HG03432 (cell line): Measurements from ENCODE around the gene KLHL21.
A peak's percentile ranks its signal among the peaks of the same experiment; 100 is the strongest.
"Not testable (repeated sequence)": the region's sequence is repeated elsewhere in the genome, so short reads cannot be mapped to it uniquely, and the experiment has no call there.

Source experiments
- ATAC-seq: cut with Tn5 transposase; IDR thresholded peaks from one replicate; pipeline ENCODE4 v1.9.1; 2021; ENCODE audit warnings: mild to moderate bottlenecking, moderate library complexity; ENCODE audit not compliant: unreplicated experiment

KLHL21 gene, protein sequence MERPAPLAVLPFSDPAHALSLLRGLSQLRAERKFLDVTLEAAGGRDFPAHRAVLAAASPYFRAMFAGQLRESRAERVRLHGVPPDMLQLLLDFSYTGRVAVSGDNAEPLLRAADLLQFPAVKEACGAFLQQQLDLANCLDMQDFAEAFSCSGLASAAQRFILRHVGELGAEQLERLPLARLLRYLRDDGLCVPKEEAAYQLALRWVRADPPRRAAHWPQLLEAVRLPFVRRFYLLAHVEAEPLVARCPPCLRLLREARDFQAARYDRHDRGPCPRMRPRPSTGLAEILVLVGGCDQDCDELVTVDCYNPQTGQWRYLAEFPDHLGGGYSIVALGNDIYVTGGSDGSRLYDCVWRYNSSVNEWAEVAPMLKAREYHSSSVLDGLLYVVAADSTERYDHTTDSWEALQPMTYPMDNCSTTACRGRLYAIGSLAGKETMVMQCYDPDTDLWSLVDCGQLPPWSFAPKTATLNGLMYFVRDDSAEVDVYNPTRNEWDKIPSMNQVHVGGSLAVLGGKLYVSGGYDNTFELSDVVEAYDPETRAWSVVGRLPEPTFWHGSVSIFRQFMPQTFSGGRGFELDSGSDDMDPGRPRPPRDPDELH

DNA sequence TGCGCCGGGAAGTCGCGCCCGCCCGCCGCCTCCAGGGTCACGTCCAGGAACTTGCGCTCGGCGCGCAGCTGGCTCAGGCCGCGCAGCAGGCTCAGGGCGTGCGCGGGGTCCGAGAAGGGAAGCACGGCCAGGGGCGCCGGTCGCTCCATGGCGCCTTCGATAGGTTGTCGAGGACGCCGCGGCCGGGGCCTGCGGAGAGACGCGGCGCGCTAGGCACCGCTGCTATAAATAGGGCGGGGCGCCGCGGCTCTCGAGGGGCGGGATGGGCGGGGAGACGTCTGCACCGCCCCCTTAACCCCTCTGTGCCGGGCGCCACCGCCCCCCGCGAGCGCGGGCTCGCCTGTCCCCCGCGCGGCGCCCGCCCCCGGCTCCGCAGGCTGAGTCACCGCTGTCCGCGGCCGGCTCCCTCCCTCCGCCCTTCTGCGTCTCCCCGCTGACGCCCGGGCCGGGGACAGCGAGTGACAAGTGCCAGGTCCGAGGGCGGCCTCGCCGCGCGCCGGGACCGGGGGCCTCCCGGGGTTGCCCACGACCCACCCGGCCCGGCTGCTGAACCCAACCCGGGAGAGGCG is at the start of gene KLHL21:
Gene KLHL21, minus strand, starts transcription at position 201 of the 569 bp plus-strand sequence. Its CDS starts 52 bp downstream, at position 149.
- ATAC-seq, result peak; percentile 58

DNA sequence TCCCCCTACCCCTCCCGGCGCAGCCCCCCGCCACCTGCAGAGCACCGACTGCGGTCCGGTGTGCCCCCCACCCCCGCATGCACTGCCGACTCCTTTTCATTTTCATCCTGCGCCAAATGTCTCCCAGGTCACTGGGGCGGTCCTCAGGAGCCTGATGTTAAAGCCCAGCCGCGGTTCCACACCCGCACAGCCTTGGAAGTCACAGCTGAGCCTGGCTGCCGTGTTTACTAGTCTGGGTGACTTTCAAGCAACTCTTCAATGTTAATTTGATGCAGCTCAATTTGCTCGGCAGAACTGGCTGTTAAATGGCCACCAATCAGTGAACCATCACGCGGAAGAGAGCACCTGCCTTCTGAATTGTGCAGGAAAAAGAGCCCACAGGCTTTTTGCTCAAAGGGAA is 49.2 kb upstream of the KLHL21 start:
- no peak for ATAC-seq

DNA sequence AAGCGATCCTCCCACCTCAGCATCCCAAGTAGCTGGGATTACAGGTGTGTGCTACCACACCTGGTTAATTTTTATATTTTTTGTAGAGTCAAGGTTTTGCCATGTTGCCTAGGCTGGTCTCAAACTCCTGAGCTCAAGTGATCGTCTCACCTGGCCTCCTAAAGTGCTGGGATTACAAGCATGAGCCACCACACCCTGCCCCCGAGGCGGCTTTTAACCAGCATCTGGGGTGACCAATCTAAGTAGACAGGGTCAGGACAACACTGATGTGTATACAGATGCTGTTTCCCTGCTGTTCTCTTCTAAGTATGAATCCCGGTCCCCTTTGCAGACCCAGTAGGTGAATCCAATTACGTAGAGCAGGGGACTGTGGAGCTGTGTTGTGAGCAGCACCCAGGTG is 45.9 kb upstream of the KLHL21 start:
- no peak for ATAC-seq

- no peak for ATAC-seq
Observed at GRCh38 chr1:6646499-6647148, 44.0 kb upstream of the KLHL21 start.

DNA sequence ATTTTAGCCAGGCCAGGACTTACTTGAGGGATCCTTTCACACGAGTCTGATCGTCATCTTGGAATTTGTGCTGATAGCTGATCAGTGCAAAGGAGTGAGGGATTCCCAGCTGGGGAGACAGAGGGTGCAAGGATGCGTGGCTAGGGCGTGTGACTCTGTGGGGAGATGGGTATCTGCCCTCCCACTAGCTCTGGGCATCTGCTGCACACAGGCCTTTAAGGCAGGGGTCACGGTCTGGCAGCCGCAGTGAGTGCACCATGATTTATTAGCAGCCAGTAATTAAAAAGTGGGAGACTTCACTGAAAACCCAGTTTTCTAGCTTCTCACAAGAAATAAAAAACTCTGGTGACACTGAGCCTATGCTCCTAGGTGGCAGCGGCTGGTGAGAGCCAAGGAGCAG is 42.3 kb upstream of the KLHL21 start:
- no peak for ATAC-seq

- ATAC-seq, result not testable (repeated sequence)
Observed at GRCh38 chr1:6640867-6641266, 38.2 kb upstream of the KLHL21 start.

GRCh38 chr1:6638226-6638625 is 35.6 kb upstream of the KLHL21 start:
- ATAC-seq, result no peak

GRCh38 chr1:6637770-6638169 is 35.1 kb upstream of the KLHL21 start:
- ATAC-seq, result no peak

DNA sequence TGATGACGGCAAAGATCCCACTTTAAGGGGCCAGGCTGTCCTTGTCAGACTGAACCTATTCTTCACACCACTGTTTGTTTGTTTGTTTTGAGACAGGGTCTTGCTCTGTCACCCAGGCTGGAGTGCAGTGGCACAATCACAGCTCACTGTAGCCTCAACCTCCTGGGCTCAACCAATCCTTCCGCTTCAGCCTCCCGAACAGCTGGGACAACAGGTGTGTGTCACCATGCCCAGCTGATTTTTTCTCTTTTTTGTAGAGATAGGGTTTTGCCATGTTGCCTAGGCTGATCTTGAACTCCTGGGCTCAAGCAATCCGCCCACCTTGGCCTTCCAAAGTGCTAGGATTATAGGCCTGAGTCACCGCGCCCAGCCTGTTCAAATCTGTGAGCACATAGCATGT is 34.1 kb upstream of the KLHL21 start:
- ATAC-seq, result not testable (repeated sequence)

GRCh38 chr1:6635910-6636760 is 33.5 kb upstream of the KLHL21 start:
- no peak for ATAC-seq

- no peak for ATAC-seq
Observed at GRCh38 chr1:6635161-6635909, 32.7 kb upstream of the KLHL21 start.

- no peak for ATAC-seq
Observed at GRCh38 chr1:6634371-6635052, 31.8 kb upstream of the KLHL21 start.

DNA sequence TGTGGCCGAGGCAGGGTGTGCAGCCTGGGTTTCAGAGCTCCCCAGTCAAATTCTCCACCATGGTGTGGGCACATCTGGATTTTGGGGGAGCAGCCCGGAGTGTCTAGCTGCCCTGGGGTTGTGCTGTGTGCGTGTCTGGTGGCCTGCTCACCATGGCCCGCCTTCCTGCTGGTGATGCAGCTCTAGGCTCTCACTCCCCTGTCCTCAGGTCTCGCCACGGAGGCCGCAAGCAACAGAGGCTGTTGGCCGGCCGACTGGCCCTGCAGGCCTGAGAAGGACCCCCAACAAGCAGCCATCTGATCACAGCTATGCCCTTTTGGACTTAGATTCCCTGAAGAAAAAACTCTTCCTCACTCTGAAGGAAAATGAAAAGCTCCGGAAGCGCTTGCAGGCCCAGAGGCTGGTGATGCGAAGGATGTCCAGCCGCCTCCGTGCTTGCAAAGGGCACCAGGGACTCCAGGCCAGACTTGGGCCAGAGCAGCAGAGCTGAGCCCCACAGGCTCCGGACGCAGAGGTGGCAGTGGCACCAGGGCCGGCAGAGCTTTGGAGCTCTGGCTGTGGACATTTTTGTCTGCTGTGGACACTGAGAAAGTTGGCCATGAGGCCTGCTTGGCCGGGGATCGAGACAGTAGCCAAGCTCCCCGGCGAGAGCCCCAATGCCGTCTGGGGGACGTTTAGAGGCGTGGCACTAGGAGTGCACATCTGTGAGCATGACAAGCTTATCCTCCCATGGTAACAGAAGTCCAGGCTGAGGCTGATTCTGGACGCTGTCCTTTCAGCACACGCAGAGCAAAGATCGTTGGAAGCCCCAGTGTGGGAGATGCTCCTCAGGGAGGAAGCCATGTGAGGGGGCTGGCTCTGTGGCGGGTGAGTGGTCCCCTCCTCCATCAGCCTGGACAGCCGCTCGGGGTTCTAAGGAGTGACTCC is 30.2 kb upstream of the KLHL21 start:
- ATAC-seq, result no peak

DNA sequence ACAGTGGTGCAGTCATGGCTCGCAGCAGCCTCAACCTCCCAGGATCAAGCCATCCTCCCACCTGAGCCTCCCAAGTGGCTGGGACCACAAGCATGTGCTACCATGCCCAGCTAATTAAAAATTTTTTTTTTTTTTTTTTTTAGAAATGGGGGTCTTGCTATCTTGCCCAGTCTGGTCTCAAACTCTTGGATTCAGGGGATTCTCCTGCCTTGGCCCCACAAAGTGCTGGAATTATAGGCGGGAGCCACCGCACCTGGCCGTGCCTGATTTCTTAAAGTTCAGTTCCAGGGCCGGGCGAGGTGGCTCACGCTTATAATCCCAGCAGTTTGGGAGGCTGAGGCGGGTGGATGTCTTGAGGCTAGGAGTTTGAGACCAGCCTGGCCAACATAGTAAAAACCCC is 28.4 kb upstream of the KLHL21 start:
- no peak for ATAC-seq

DNA sequence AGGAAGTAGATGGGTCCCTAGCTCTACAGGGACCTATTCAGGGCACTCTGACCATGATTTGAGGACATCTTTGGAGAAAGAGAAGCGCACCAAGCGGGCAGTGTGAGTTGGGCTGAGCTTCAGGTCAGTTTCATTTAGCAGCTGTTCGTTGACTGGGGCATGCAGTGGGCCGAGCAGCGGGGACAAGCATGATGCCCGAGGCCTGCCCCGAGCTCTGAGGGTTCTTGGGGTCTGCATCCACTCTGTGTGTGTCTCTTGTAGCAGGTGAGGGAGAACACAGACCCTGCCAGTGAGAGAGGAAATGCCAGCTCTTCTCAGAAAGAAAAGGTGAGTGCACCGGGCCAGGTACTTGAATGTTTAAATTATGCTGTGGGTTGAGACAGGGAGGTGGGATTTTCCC is 27.4 kb upstream of the KLHL21 start:
- no peak for ATAC-seq

GRCh38 chr1:6628971-6629479 is 26.4 kb upstream of the KLHL21 start:
- ATAC-seq, result no peak

DNA sequence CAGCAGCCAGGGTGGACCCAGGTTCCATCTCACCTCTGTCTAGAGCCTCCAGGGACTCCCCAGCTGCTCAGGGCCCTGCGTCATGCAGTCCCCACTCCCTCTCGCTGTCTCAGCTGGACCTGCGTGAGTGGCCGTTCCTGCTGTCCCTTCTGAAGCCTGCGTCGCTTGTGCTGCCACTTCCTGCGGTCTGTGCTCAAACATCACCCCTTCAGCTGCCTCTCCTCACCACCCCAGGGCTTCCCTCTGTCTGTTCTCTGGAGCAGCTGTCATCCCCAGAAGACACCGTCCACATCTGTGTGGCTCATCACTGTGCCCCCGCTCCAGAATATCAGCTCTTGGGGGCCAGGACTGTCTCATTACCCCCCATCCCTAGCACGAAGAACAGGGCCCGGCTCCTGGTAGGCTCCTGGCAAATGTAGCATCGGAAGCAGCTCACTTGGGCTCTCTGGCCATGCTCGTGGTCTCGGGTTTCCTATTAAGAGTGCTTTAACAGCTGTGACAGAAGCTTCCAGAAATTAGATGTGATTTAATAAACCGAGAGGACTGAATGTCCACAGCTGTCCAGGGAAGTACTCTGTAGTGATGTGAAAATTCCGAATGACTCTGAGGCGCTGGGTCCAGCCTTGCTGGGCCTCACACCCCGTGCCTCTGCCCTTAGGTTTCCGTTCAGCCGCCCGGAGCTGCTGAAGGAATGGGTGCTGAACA is 25.3 kb upstream of the KLHL21 start:
- no peak for ATAC-seq

GRCh38 chr1:6627031-6627430 is 24.4 kb upstream of the KLHL21 start:
- ATAC-seq, result no peak
